Keratinocyte (primary cell): ENCODE measurements around the gene SLC9A3.

Source experiments
- EZH2 ChIP-seq: IDR thresholded peaks from one replicate; pipeline ENCODE4 v1.6.1; 2012; ENCODE audit warnings: inconsistent platforms, mild to moderate bottlenecking, low read length, moderate library complexity
- TF ChIP-seq, protein P1 (sequence below), 3 experiments: IDR thresholded peaks in 1 of 3; conservative IDR thresholded peaks in 1 of 3; optimal IDR thresholded peaks in 1 of 3; 2 replicates in 2 of 3; 3 replicates in 1 of 3; pipeline versions ENCODE3 to v1.5.1; 2011; ENCODE audit warnings: low read length in 3 of 3, mild to moderate bottlenecking in 3 of 3, moderate library complexity in 2 of 3, control low read depth in 1 of 3, inconsistent platforms in 1 of 3; ENCODE audit not compliant: insufficient read depth in 2 of 3; ENCODE audit errors: extremely low read depth in 1 of 3

DNA sequence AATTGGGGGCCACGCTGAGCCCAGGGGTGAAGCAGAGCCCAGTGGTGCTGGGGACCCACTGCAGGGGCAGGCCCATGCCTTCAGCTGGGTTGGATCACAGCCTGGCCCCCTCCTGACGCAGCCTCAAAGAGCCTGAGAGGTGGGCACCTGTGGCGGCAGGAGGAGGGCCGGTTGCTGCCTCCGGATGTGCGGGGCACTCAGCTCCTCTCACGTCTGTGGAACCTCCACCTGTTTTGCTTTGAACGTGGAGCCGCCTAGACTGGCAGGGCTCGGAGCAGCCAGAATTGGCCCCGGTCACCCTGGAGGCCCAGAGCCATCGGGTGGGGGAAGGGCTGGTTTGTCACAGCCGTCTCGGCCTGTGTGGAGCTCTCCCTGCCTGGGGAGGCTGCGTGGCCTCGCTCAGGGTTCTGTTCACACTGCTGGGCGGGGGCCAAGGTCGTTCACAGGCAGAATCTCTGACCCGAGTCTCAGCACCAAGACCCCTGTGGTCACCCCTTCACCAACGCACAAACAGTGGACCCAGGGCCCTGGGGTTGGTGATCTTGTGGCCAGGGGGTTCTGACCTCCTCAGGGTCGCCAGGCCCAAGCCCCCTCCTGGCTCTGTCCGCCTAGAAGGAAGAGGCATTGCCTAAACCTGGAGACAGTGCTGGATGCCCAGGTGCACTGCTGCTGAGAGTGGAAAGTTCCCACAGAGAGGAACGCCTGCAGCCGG, 9.2 kb upstream of the SLC9A3 start:
- TF ChIP-seq, protein P1, sequence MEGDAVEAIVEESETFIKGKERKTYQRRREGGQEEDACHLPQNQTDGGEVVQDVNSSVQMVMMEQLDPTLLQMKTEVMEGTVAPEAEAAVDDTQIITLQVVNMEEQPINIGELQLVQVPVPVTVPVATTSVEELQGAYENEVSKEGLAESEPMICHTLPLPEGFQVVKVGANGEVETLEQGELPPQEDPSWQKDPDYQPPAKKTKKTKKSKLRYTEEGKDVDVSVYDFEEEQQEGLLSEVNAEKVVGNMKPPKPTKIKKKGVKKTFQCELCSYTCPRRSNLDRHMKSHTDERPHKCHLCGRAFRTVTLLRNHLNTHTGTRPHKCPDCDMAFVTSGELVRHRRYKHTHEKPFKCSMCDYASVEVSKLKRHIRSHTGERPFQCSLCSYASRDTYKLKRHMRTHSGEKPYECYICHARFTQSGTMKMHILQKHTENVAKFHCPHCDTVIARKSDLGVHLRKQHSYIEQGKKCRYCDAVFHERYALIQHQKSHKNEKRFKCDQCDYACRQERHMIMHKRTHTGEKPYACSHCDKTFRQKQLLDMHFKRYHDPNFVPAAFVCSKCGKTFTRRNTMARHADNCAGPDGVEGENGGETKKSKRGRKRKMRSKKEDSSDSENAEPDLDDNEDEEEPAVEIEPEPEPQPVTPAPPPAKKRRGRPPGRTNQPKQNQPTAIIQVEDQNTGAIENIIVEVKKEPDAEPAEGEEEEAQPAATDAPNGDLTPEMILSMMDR (optimal IDR thresholded peaks at IDR 0.05 in 1 of 3, IDR thresholded peaks at IDR 0.05 in 1 of 3, conservative IDR thresholded peaks at IDR 0.05 in 1 of 3; ENCODE audit: extremely low read depth in 1 of 3, insufficient read depth in 2 of 3, low read length in 3 of 3) = no peak
- no peak for TF ChIP-seq EZH2
